HCEC 1CT (cell line): ENCODE results near the gene SAMD14.

ENCODE experiments used
- DNase-seq: peaks from one replicate; pipeline ENCODE4 v3.0.0-alpha.2; 2017

SAMD14 gene

GRCh38 chr17:50164697-50164988 is 34.7 kb upstream of the SAMD14 start:
- no peak for DNase-seq

GRCh38 chr17:50163843-50164696 is 34.1 kb upstream of the SAMD14 start:
- no peak for DNase-seq

- DNase-seq: no peak
Observed at GRCh38 chr17:50162466-50163254, 32.7 kb upstream of the SAMD14 start.

- DNase-seq: no peak
Observed at GRCh38 chr17:50161911-50162288, 31.9 kb upstream of the SAMD14 start.

GRCh38 chr17:50161023-50161910 is 31.3 kb upstream of the SAMD14 start:
- peak; percentile 81 for DNase-seq

GRCh38 chr17:50157891-50158290 is 27.9 kb upstream of the SAMD14 start:
- DNase-seq: no peak

GRCh38 chr17:50155115-50155819 is 25.3 kb upstream of the SAMD14 start:
- DNase-seq: peak; percentile 51

GRCh38 chr17:50154604-50155003 is 24.6 kb upstream of the SAMD14 start:
- no peak for DNase-seq

GRCh38 chr17:50153650-50154575 is 24.0 kb upstream of the SAMD14 start:
- DNase-seq: no peak

- DNase-seq: no peak
Observed at GRCh38 chr17:50152736-50153135, 22.8 kb upstream of the SAMD14 start.

GRCh38 chr17:50151937-50152547 is 22.1 kb upstream of the SAMD14 start:
- peak; percentile 89 for DNase-seq

- DNase-seq: peak; percentile 92
Observed at GRCh38 chr17:50151041-50151936, 21.3 kb upstream of the SAMD14 start.

- no peak for DNase-seq
Observed at GRCh38 chr17:50150354-50151040, 20.5 kb upstream of the SAMD14 start, which contains the start of gene PPP1R9B. TSS of gene PPP1R9B (minus strand) at chr17:50150677. CDS start at chr17:50150513, 164 bp downstream.

GRCh38 chr17:50149417-50150353 is 19.7 kb upstream of the SAMD14 start:
- DNase-seq: peak; percentile 71

GRCh38 chr17:50149091-50149416 is 19.1 kb upstream of the SAMD14 start:
- peak; percentile 6 for DNase-seq

- peak; percentile 21 for DNase-seq
Observed at GRCh38 chr17:50148226-50149090, 18.5 kb upstream of the SAMD14 start.

GRCh38 chr17:50147841-50148225 is 17.9 kb upstream of the SAMD14 start:
- no peak for DNase-seq
